HCT116 (cell line): ENCODE measurements around the gene GCSAM. TPM values are rescaled to one million over a fixed set of nuclear protein-coding genes. Genes with fewer than 3 reads are reported as not detected.

ENCODE experiments used
- ATAC-seq: fragments of 200-7000 bp; cut with Tn5 transposase; 2 replicates; pipeline ENCODE4 v1.9.1; 2020; ENCODE audit warnings: mild to moderate bottlenecking, moderate library complexity
- BruUV-seq: library from RNA; stranded (reverse); fragments of 400-500 nt; replicated peaks from 2 replicates; lab custom pipeline; 2021; lab: Mats Ljungman, UMichigan
- CTCF ChIA-PET: fragments of 300-600 bp; sonication (Branson Sonifier 250); formaldehyde crosslinking; loops from one replicate; lab custom pipeline; 2021; ENCODE audit warnings: antibody characterized with exemption; lab: Charles Lee
- POLR2A ChIA-PET: fragments of 300-600, 350-600 bp; sonication (Branson Sonifier 250); formaldehyde crosslinking; loops from one replicate; lab custom pipeline; 2021; ENCODE audit warnings: antibody characterized with exemption; lab: Charles Lee
- RAD21 ChIA-PET, 2 experiments: fragments of 300-600 bp; sonication (Branson Sonifier 250); formaldehyde crosslinking; loops; one replicate each; lab custom pipeline; 2023; ENCODE audit warnings: low total read pairs in 2 of 2; ENCODE audit not compliant: uncharacterized antibody in 2 of 2, unreplicated experiment in 2 of 2, low non-redundant PET in 1 of 2; lab: Charles Lee
- DNase-seq: peaks from one replicate; pipeline ENCODE4 v3.0.0-alpha.2; 2010; ENCODE audit warnings: low read depth, low spot score
- H2AFZ ChIP-seq: fragments of 200-600 bp; shearing (Covaris generic), sonication (generic); 2 replicates; pipeline ENCODE4 v1.6.1; 2017; ENCODE audit warnings: low read depth, mixed run types, mixed read lengths, antibody characterized with exemption, low read length; ENCODE audit not compliant: poor library complexity, severe bottlenecking
- H3K27ac ChIP-seq: 2 replicates; pipeline ENCODE4 v1.5.1; 2012; ENCODE audit warnings: low read depth, low read length
- H3K27me3 ChIP-seq: fragments of 200-600 bp; sonication (generic); 2 replicates; pipeline ENCODE4 v1.6.1; 2016; ENCODE audit warnings: mixed run types, low read length, mixed read lengths; ENCODE audit not compliant: insufficient read depth
- H3K36me3 ChIP-seq, 2 experiments: fragments of 200-500 bp in 1 of 2; fragments of 200-600 bp in 1 of 2; sonication (Bioruptor generic) in 1 of 2; sonication (generic) in 1 of 2; 2 replicates each; pipeline versions ENCODE4 v1.5.1 to v1.6.1; 2014 to 2016; ENCODE audit warnings: low read length in 2 of 2, inconsistent platforms in 1 of 2, mixed read lengths in 1 of 2, mixed run types in 1 of 2; ENCODE audit not compliant: insufficient read depth in 2 of 2, control insufficient read depth in 1 of 2
- H3K4me1 ChIP-seq, 2 experiments: fragments of 200-600 bp in 1 of 2; sonication (generic) in 1 of 2; 2 replicates each; pipeline versions ENCODE4 v1.5.1 to v1.6.1; 2012 to 2017; ENCODE audit warnings: low read length in 2 of 2, inconsistent platforms in 1 of 2, mild to moderate bottlenecking in 1 of 2, mixed read lengths in 1 of 2, mixed run types in 1 of 2, moderate library complexity in 1 of 2; ENCODE audit not compliant: insufficient read depth in 2 of 2, control insufficient read depth in 1 of 2
- H3K4me2 ChIP-seq: fragments of 200-600 bp; sonication (generic); 2 replicates; pipeline ENCODE4 v1.6.1; 2017; ENCODE audit warnings: mixed run types, low read length, mixed read lengths
- H3K4me3 ChIP-seq, 2 experiments: fragments of 200-600 bp in 1 of 2; sonication (generic) in 1 of 2; replicated peaks in 1 of 2; 2 replicates each; pipeline ENCODE4 v1.5.1; 2011 to 2016; ENCODE audit warnings: low read length in 2 of 2, control low read depth in 1 of 2, low read depth in 1 of 2, mild to moderate bottlenecking in 1 of 2, mixed read lengths in 1 of 2, mixed run types in 1 of 2
- H3K79me2 ChIP-seq: fragments of 200-600 bp; sonication (generic); 2 replicates; pipeline ENCODE4 v1.6.1; 2017; ENCODE audit warnings: mild to moderate bottlenecking, mixed run types, low read length, moderate library complexity, mixed read lengths; ENCODE audit not compliant: insufficient read depth
- H3K9ac ChIP-seq: fragments of 200-600 bp; sonication (generic); 2 replicates; pipeline ENCODE4 v1.6.1; 2016; ENCODE audit warnings: low read length, mixed read lengths
- H3K9me2 ChIP-seq: fragments of 200-600 bp; sonication (generic), shearing (Covaris generic); 2 replicates; pipeline ENCODE4 v1.6.1; 2017; ENCODE audit warnings: mixed run types, mild to moderate bottlenecking, moderate library complexity; ENCODE audit not compliant: insufficient read depth
- H3K9me3 ChIP-seq, 2 experiments: fragments of 200-500 bp in 1 of 2; fragments of 200-600 bp in 1 of 2; sonication (Bioruptor generic) in 1 of 2; sonication (generic) in 1 of 2; 2 replicates each; pipeline ENCODE4 v1.6.1; 2014 to 2017; ENCODE audit warnings: low read length in 2 of 2, mixed read lengths in 2 of 2, inconsistent platforms in 1 of 2, low read depth in 1 of 2, mild to moderate bottlenecking in 1 of 2, mixed run types in 1 of 2, moderate library complexity in 1 of 2; ENCODE audit not compliant: control insufficient read depth in 1 of 2, insufficient read depth in 1 of 2
- H4K20me1 ChIP-seq: fragments of 200-600 bp; sonication (generic), shearing (Covaris generic); 2 replicates; pipeline ENCODE4 v1.6.1; 2017; ENCODE audit warnings: mixed run types, mild to moderate bottlenecking, moderate library complexity; ENCODE audit not compliant: insufficient read depth
- EZH2phosphoT487 ChIP-seq: fragments of 200-600 bp; IDR thresholded peaks from 2 replicates; pipeline ENCODE4 v1.6.1; 2018; ENCODE audit warnings: antibody characterized with exemption, borderline replicate concordance
- JUND ChIP-seq: IDR thresholded peaks from 2 replicates; pipeline ENCODE4 v1.6.1; 2012
- MAX ChIP-seq: IDR thresholded peaks from 2 replicates; pipeline ENCODE4 v1.6.1; 2012
- POLR2A ChIP-seq: IDR thresholded peaks from 2 replicates; pipeline ENCODE4 v1.7.0; 2011; ENCODE audit warnings: borderline replicate concordance; ENCODE audit not compliant: insufficient read depth, insufficient read length; ENCODE audit errors: extremely low read depth
- POLR2AphosphoS5 ChIP-seq: IDR thresholded peaks from 2 replicates; pipeline ENCODE4 v1.6.1; 2011; ENCODE audit warnings: mild to moderate bottlenecking, low read depth, low read length, moderate library complexity
- SIN3A ChIP-seq: IDR thresholded peaks from 2 replicates; pipeline ENCODE4 v1.6.1; 2012; ENCODE audit warnings: low read depth
- SP1 ChIP-seq: IDR thresholded peaks from 2 replicates; pipeline ENCODE4 v1.6.1; 2012; ENCODE audit warnings: low read depth
- SRF ChIP-seq: IDR thresholded peaks from 2 replicates; pipeline ENCODE4 v1.6.1; 2012; ENCODE audit warnings: low read depth
- TCF7L2 ChIP-seq: IDR thresholded peaks from 2 replicates; pipeline ENCODE4 v1.7.0; 2011; ENCODE audit warnings: borderline replicate concordance, inconsistent platforms; ENCODE audit not compliant: insufficient read depth, insufficient read length; ENCODE audit errors: extremely low read depth
- YY1 ChIP-seq: IDR thresholded peaks from 2 replicates; pipeline ENCODE4 v1.6.1; 2011; ENCODE audit warnings: low read length, low read depth, moderate library complexity, mild to moderate bottlenecking; ENCODE audit not compliant: insufficient replicate concordance; ENCODE audit errors: extremely low read depth
- ZBTB33 ChIP-seq: IDR thresholded peaks from 2 replicates; pipeline ENCODE4 v1.6.1; 2011; ENCODE audit warnings: mild to moderate bottlenecking, low read length, moderate library complexity; ENCODE audit not compliant: insufficient replicate concordance; ENCODE audit errors: extremely low read depth
- intact Hi-C: fragments of 100-400 bp; cut with micrococcal nuclease; formaldehyde crosslinking; loops from 2 replicates; pipeline ENCODE4 v1.10.0; 2022
- total RNA-seq: library from RNA; stranded (reverse); gene quantifications from one replicate; pipeline ENCODE4 v1.2.1, GENCODE V29; 2021; ENCODE audit not compliant: unreplicated experiment
- TF ChIP-seq, protein P1 (sequence below), 3 experiments: fragments of 200-600 bp in 1 of 3; sonication (generic) in 1 of 3; IDR thresholded peaks in 2 of 3; conservative IDR thresholded peaks in 1 of 3; 2 replicates each; pipeline ENCODE4 v1.5.1; 2012 to 2017; ENCODE audit warnings: low read depth in 2 of 3, low read length in 2 of 3, antibody characterized with exemption in 1 of 3, borderline replicate concordance in 1 of 3, control low read depth in 1 of 3, mild to moderate bottlenecking in 1 of 3, mixed read lengths in 1 of 3, mixed run types in 1 of 3, moderate library complexity in 1 of 3; ENCODE audit not compliant: insufficient read depth in 1 of 3
- TF ChIP-seq, protein P2 (sequence below): IDR thresholded peaks from 2 replicates; pipeline ENCODE4 v1.6.1; 2012; ENCODE audit warnings: low read depth

GCSAM gene
- total RNA-seq, 1 experiment from 2014 or later: not detected

GRCh38 chr3:112115161-112115739 lies 17.8 kb downstream of the GCSAM start:
- TF ChIP-seq SP1 (no peak), ZBTB33 (no peak), POLR2AphosphoS5 (no peak), EZH2phosphoT487 (no peak), YY1 (no peak), MAX (no peak), SRF (no peak), POLR2A (no peak), TCF7L2 (no peak), SIN3A (no peak), JUND (no peak)
- TF ChIP-seq, protein P1, sequence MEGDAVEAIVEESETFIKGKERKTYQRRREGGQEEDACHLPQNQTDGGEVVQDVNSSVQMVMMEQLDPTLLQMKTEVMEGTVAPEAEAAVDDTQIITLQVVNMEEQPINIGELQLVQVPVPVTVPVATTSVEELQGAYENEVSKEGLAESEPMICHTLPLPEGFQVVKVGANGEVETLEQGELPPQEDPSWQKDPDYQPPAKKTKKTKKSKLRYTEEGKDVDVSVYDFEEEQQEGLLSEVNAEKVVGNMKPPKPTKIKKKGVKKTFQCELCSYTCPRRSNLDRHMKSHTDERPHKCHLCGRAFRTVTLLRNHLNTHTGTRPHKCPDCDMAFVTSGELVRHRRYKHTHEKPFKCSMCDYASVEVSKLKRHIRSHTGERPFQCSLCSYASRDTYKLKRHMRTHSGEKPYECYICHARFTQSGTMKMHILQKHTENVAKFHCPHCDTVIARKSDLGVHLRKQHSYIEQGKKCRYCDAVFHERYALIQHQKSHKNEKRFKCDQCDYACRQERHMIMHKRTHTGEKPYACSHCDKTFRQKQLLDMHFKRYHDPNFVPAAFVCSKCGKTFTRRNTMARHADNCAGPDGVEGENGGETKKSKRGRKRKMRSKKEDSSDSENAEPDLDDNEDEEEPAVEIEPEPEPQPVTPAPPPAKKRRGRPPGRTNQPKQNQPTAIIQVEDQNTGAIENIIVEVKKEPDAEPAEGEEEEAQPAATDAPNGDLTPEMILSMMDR (IDR thresholded peaks at IDR 0.05 in 2 of 3, conservative IDR thresholded peaks at IDR 0.05 in 1 of 3; ENCODE audit: borderline replicate concordance in 1 of 3, insufficient read depth in 1 of 3, low read depth in 2 of 3, low read length in 2 of 3): no peak
- TF ChIP-seq, protein P2, sequence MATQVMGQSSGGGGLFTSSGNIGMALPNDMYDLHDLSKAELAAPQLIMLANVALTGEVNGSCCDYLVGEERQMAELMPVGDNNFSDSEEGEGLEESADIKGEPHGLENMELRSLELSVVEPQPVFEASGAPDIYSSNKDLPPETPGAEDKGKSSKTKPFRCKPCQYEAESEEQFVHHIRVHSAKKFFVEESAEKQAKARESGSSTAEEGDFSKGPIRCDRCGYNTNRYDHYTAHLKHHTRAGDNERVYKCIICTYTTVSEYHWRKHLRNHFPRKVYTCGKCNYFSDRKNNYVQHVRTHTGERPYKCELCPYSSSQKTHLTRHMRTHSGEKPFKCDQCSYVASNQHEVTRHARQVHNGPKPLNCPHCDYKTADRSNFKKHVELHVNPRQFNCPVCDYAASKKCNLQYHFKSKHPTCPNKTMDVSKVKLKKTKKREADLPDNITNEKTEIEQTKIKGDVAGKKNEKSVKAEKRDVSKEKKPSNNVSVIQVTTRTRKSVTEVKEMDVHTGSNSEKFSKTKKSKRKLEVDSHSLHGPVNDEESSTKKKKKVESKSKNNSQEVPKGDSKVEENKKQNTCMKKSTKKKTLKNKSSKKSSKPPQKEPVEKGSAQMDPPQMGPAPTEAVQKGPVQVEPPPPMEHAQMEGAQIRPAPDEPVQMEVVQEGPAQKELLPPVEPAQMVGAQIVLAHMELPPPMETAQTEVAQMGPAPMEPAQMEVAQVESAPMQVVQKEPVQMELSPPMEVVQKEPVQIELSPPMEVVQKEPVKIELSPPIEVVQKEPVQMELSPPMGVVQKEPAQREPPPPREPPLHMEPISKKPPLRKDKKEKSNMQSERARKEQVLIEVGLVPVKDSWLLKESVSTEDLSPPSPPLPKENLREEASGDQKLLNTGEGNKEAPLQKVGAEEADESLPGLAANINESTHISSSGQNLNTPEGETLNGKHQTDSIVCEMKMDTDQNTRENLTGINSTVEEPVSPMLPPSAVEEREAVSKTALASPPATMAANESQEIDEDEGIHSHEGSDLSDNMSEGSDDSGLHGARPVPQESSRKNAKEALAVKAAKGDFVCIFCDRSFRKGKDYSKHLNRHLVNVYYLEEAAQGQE: no peak
- Histone ChIP-seq H3K27ac (no peak overlapping the region), H3K36me3 (peaks cover 22 to 38% of the 10 kb centered on the region in 2 experiments; a peak in 3 of 4 replicates), H3K27me3 (no peaks in the 10 kb centered on the region), H3K9me3 (no peaks in the 10 kb centered on the region), H3K79me2 (no peaks in the 10 kb centered on the region), H3K9me2 (no peaks in the 10 kb centered on the region), H4K20me1 (no peaks in the 10 kb centered on the region), H3K4me1 (no peaks in the 10 kb centered on the region), H3K4me2 (no peak overlapping the region), H3K4me3 (no peak overlapping the region), H2AFZ (no peak overlapping the region), H3K9ac (no peak overlapping the region)
- ChIA-PET POLR2A (no interaction called here), CTCF (no interaction called here), RAD21 (no interaction called here)
- no TSS peak for BruUV-seq
- intact Hi-C loops: loop anchor here (10.0 kb wide), 1 partner anchor 860 kb away; the partner anchor contains the start of gene CD200R1
- no peak for DNase-seq
- ATAC-seq: no peak
